Fibroblast of lung (primary cell): Measurements from ENCODE around the gene TIMP2.

Experiments
- CTCF ChIP-seq, 2 donors: IDR thresholded peaks in 1 of 2; conservative IDR thresholded peaks in 1 of 2; 1 replicate in 1 of 2; 2 replicates in 1 of 2; pipeline ENCODE4 v1.5.1; 2011 to 2012; ENCODE audit warnings: low read length in 2 of 2, control low read depth in 1 of 2, inconsistent platforms in 1 of 2, low read depth in 1 of 2, mild to moderate bottlenecking in 1 of 2
- EZH2 ChIP-seq: IDR thresholded peaks from 2 replicates; pipeline ENCODE4 v1.5.1; 2012; ENCODE audit warnings: low read length, control low read depth, mild to moderate bottlenecking; ENCODE audit errors: missing control alignments

GRCh38 chr17:78864117-78864516 lies 61.1 kb downstream of the TIMP2 start:
- TF ChIP-seq EZH2 (no peak), CTCF (conservative IDR thresholded peaks at IDR 0.05 in 1 of 2, IDR thresholded peaks at IDR 0.05 in 1 of 2; ENCODE audit: low read depth in 1 of 2, low read length in 2 of 2) (no peak)
